Mononuclear cell (primary cell): Measurements from ENCODE around the gene MTHFSD. TPM values are rescaled to one million over a fixed set of nuclear protein-coding genes. Genes with fewer than 3 reads are reported as not detected.
"Not testable (repeated sequence)": the region's sequence is repeated elsewhere in the genome, so short reads cannot be mapped to it uniquely, and the experiment has no call there.

ENCODE experiments used
- H3K27me3 ChIP-seq: 2 replicates; pipeline ENCODE4 v1.6.0; 2011; ENCODE audit warnings: low read length, control low read depth; ENCODE audit not compliant: insufficient read depth
- H3K4me1 ChIP-seq: 2 replicates; pipeline ENCODE4 v1.5.1; 2011; ENCODE audit warnings: mild to moderate bottlenecking, low read length, control low read depth; ENCODE audit not compliant: insufficient read depth
- H3K4me3 ChIP-seq: 2 replicates; pipeline ENCODE4 v1.5.1; 2011; ENCODE audit warnings: mild to moderate bottlenecking, low read length, moderate library complexity
- H3K9me3 ChIP-seq: 2 replicates; pipeline ENCODE4 v1.5.1; 2011; ENCODE audit warnings: low read depth, mild to moderate bottlenecking, control low read depth, low read length
- total RNA-seq: library from RNA; depleted of rRNA; stranded (reverse); fragments of >200 nt; gene quantifications from one replicate; pipeline ENCODE4 v1.2.3, GENCODE V29; 2012

The MTHFSD gene
- total RNA-seq, 1 donor, result 3.3 TPM

DNA sequence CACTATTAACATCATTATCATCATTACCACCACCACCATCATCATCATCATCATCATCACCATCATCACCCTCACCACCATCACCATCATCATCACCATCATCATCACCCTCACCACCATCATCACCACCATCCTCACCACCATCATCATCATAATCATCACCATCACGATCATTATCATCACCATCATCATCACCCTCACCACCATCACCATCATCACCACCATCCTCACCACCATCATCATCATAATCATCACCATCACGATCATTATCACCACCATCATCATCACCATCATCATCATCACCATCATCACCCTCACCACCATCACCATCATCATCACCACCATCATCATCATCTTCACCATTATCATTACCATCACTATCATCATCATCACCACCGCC, 32.9 kb upstream of the MTHFSD start:
- H3K4me1 ChIP-seq, H3K9me3 ChIP-seq, H3K27me3 ChIP-seq, H3K4me3 ChIP-seq: not testable (repeated sequence)

DNA sequence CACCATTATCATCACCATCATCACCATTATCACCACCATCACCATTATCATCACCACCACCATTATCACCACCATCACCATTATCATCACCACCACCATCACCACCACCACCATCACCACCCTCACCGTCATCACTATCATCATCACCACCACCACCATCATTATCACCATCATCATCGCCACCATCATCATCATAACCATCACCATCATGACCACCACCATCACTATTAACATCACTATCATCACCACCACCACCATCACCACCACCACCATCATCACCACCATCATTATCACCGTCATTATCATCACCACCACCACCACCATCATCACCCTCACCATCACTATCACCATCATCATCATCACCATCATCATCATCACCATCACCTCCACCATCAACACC, 32.5 kb upstream of the MTHFSD start:
- H3K9me3 ChIP-seq, result no peaks in the 10 kb centered on the region
- no peaks in the 10 kb centered on the region for H3K4me1 ChIP-seq
- no peak overlapping the region for H3K4me3 ChIP-seq
- H3K27me3 ChIP-seq, result peaks cover 6% of the 10 kb centered on the region

DNA sequence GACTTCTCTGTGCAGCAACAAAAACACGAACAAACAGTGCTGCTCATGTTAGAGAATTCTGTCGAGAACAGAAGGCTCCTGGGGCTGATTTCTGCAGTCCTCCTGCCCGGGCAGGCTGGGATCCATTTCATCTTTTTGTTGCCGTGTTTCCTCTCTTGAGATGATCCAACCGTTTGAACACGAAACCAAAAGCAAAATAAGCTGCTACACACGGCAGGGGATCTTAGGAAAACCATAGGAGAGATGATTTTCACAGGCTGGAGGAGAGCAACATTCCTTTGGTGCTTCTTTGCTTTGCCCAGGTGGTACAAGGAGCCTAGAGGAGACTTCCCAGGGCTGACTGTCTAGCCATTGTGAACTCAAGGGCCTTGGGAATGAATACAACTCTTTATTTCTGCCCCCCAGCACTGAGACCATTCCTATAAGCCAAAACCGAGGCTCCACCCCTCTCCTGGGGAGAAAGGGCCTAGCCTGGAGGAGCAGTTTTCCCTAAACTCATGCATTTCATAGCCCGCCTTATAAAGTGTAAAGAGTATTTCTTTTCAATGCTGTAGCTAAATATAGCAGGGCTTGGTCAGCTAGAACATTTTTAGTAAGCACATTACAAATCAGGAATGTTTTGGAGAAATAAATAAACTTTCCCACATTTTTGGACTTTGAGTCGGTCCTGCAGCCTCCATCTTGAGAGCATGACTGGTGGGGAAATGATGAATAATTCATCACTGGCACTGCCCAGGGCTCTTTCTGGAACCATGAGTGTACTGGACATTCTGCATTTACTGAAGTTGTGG, 31.0 kb upstream of the MTHFSD start:
- H3K4me1 ChIP-seq, result no peaks in the 10 kb centered on the region
- no peak overlapping the region for H3K4me3 ChIP-seq
- peaks cover 17% of the 10 kb centered on the region for H3K27me3 ChIP-seq
- H3K9me3 ChIP-seq, result no peaks in the 10 kb centered on the region

DNA sequence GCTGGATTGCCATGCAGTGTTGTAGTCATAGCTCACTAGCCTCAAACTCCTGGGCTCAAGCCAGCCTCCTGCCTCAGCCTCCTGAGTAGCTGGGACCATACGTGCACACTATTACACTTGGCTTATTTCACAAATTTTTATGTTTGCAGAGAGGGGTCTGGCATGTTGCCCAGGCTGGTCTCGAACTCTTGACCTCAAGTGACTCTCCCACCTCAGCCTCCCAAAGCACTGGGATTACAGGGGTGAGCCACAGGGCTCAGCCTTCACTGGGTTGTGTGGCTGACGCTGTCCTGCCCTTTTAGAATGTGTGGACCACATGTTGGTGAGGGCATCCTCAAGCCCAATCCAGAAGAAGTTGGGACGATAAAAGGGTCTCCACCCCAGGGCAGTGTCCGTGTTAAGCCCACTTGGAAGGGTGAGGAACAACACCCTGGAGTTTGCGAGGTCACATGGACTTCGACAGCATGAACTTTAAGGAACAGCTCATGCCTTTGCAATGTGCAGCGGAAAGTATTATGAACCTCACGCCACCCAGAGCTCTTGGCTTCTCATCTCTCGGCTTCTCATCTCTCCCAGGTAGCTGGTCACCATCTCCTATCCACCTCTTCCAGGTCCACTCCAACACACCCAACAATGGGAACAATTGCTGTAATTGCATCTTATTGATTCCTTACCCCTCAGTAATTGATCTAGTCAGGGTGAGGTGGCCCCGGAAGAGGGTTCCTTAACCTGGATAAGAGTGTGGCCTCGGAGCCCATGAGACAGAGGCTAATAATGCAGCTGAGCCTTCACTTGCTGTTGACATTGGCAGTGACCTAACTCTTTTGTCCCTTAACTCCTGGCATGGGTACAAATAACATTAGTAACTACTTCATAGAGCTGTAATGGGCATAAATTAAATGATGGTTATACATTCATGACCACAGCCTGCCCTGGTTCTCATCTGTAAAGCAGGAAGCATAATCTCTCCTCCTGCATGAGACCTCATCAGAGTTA, 30.0 kb upstream of the MTHFSD start:
- Histone ChIP-seq H3K27me3 (peaks cover 24% of the 10 kb centered on the region), H3K4me1 (no peaks in the 10 kb centered on the region), H3K9me3 (no peaks in the 10 kb centered on the region), H3K4me3 (no peak overlapping the region)

DNA sequence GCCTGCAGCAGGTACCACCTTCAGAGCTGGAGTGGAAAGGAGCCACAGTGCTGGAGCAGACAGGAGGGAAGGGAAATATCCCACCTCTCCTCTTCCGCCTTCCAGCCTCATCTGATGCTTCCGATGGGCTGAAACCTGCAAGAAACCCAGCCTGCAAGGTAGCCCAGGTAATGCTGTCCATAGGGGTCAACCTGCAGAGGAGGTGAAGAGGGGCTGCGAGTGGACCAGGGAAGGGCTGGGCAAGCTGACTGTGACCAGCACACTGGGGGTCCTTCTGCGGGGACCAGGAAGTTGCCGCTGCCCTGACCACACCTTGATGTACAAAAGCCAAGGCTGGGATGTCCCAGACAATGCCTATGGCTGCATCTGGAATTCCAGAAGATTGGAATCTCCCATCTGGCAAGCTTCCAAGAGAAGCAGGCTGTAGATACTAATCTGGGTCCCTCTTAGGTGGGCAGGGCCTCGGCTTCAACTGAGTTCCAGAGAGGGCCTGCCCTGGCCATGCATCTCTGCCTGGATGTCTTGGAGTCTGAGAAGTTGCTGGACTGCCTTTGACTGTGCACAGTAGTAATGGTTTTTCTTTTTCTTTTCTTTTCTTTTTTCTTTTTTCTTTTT, 29.1 kb upstream of the MTHFSD start:
- Histone ChIP-seq H3K4me1 (no peaks in the 10 kb centered on the region), H3K27me3 (peaks cover 28% of the 10 kb centered on the region), H3K9me3 (no peaks in the 10 kb centered on the region), H3K4me3 (no peak overlapping the region)

DNA sequence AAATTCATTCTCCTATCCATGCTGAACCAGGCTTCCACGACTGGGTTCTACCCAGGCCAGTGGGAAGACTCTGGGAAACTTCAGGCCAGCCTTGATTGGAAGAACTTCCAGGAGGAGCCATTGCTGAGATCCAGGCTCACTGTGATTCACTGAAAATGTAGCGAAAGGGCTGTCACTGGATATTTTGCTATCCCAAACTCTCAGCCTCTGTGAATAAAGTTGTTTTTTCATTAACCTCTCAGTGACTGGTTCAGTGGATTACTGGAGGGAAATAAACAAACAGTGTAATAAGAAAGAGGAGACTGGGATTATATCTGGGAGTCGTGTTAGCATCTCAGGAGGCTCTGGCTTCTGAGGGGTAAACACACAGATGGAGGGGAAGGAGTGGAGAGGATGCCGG, 26.4 kb upstream of the MTHFSD start:
- Histone ChIP-seq H3K4me1 (peaks cover 1% of the 10 kb centered on the region), H3K27me3 (peaks cover 48% of the 10 kb centered on the region), H3K9me3 (no peaks in the 10 kb centered on the region), H3K4me3 (no peak overlapping the region)

DNA sequence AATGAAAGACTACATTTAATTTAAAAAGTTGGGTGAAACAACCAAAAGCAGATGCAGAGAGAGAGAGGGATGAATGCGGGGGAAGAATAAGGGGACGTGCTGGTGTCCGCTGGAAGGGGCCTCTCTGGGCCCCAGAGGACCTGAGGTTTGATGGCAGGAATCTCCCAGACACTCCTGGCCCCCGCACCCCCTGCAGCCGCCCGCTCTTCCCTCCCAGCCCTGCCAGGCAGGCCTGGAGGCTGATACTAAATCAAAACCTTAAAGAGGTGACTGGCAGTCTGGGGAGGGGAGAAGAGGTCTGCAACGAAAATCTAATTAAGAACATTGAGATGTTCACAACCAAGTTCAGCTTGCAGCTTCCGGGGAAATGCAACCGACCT, 25.7 kb upstream of the MTHFSD start:
- H3K4me3 ChIP-seq, result no peak overlapping the region
- H3K9me3 ChIP-seq, result no peaks in the 10 kb centered on the region
- peaks cover 8% of the 10 kb centered on the region for H3K4me1 ChIP-seq
- H3K27me3 ChIP-seq, result peaks cover 53% of the 10 kb centered on the region

DNA sequence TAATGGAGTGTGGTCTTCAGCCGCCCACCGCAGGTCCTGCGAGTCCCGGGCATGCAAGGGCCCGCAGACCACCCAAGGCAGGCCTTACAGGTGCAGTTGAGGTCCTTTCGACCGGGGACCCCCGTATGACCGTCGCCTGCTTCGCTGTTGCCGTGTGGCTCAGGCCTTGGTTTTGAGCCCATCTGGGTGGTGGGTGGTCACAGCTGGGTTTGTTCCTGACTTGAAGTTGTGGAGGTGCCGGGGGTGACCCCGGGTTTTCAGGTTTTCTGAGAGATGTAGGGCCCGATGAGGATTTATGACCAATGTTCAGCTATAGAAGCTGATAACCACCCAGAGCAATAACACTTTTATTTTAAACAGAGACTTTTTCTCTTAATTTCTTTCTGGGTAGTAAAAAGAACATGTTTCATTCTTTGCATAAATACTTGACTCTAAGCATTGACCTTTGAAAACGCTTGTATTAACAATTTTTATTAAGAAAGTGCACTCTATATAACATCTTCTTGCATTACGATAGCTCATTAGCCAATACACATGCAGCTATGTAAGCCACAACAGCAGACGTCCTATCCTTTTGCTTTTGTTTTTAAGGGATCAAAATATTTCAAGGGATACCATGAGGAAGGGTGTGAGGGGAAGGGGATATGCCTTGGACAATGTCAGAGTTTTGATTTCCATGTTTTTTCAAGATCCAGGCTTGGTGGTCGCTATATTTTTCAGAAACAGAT, 25.2 kb upstream of the MTHFSD start:
- no peaks in the 10 kb centered on the region for H3K9me3 ChIP-seq
- H3K4me3 ChIP-seq, result no peak overlapping the region
- H3K4me1 ChIP-seq, result peaks cover 12% of the 10 kb centered on the region
- peaks cover 56% of the 10 kb centered on the region for H3K27me3 ChIP-seq

DNA sequence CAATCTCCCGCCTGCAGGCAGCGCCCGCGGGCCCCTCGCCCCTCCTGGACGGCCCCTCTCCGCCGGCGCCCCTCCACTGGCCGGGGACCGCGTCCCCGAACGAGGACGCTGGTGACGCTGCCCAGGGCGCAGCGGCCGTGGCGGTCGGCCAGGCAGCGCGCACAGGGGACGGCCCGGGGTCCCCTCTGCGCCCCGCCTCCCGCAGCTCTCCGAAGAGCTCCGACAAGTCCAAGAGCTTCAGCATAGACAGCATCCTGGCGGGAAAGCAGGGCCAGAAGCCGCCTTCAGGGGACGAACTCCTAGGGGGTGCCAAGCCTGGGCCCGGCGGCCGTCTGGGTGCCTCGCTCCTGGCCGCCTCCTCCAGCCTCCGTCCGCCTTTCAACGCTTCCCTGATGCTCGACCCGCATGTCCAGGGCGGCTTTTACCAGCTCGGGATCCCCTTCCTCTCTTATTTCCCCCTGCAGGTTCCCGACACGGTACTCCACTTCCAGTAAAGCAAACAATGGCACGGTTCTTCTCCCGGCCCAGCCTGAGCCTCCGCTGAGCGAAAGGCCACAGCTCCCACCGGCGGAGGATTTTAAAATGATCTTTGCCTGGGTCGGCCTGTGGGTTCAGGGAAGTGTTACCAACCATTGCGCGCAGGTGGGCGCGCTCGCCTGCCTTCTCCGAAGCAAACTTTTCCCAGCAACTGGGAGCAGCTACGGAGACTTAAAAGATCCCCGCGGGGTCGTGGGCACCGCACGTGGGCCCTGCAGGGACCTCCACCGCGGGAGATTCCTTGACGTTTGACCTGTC, 24.4 kb upstream of the MTHFSD start:
- H3K9me3 ChIP-seq, result no peaks in the 10 kb centered on the region
- H3K4me3 ChIP-seq, result no peak overlapping the region
- H3K27me3 ChIP-seq, result peaks cover 64% of the 10 kb centered on the region
- H3K4me1 ChIP-seq, result peaks cover 12% of the 10 kb centered on the region

DNA sequence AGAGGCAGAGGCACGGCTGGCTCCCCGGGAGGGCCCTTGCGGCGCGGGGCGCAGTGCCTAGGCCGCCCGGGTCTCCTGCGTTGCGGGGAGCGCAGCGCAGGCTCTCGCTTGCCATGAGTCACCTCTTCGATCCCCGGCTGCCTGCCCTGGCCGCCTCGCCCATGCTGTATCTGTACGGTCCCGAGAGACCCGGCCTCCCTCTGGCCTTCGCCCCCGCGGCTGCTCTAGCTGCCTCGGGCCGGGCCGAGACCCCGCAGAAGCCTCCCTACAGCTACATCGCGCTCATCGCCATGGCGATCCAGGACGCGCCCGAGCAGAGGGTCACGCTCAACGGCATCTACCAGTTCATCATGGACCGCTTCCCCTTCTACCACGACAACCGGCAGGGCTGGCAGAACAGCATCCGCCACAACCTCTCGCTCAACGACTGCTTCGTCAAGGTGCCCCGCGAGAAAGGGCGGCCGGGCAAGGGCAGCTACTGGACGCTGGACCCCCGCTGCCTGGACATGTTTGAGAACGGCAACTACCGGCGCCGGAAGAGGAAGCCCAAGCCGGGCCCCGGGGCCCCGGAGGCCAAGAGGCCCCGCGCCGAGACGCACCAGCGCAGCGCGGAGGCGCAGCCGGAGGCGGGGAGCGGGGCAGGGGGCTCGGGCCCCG, 23.7 kb upstream of the MTHFSD start:
- Histone ChIP-seq H3K9me3 (no peaks in the 10 kb centered on the region), H3K4me3 (no peak overlapping the region), H3K4me1 (peaks cover 12% of the 10 kb centered on the region), H3K27me3 (peaks cover 65% of the 10 kb centered on the region)

DNA sequence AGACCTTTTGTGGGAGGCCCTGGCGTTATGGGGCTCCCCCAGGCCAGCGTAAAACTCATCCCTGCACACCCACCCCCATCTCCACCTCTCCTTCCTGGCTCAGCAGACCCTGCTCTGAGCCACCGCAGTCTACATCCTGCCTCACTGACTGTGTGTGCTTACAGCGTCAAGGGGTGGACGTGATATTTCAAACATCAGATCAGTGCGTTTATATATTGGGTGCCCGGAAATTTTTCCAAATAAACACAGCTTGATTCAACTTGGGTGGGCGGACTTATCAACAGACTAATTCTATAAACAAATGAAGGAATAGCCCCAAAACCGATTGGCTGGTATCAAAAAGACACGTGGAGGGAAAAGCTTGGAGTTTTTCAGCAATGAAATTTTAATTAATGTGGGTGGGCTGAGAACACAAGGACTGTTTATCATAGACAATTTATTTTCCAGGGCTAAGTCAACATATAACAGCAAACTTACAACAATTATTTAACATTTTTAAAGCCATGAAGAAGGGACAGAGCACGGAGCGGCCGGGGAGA, 23.1 kb upstream of the MTHFSD start, which contains the start of gene FOXL1:
Gene FOXL1, plus strand, starts transcription at position 489 of the 539 bp plus-strand sequence. CDS start 175 bp downstream, outside the sequence.
- H3K27me3 ChIP-seq, result peaks cover 62% of the 10 kb centered on the region
- H3K4me3 ChIP-seq, result no peak within 1 kb of the TSS
- H3K9me3 ChIP-seq, result no peaks in the 10 kb centered on the region
- H3K4me1 ChIP-seq, result peaks cover 12% of the 10 kb centered on the region

DNA sequence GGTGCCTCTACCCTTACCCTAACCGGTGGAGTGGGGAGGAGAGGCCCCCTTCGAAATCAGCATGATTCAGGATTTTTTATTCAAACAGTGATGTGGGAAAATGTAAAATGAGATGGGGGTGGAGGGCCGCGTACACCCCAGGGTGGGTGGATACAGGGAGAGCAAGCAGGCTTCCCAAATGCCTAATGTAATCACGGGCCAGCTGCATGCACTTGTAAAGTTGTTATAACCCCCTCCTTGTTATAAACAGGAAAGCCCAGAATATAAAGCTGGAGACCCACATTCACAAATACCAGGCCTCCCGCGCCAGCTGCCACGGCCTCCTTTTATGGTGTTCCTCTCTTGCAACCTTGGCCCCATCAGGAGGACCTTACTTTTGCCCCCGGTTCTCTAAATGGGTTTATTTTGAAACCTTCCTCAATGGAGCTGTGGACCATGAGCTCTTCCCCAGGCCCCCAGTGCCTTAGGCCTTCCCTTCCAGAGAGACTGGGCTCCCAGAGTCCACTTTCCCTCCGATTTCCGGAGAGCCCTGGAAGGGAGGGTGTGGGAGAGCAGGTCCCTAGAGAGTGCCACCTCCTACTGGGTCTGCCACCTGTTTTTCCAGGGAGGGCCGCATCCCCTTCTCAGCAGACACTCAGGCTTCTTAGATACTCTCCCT, 22.4 kb upstream of the MTHFSD start:
- Histone ChIP-seq H3K27me3 (peaks cover 62% of the 10 kb centered on the region), H3K4me3 (no peak overlapping the region), H3K4me1 (peaks cover 12% of the 10 kb centered on the region), H3K9me3 (no peaks in the 10 kb centered on the region)
